ENCODE measurements around the gene SLC25A33.
A peak's percentile ranks its signal among the peaks of the same experiment; 100 is the strongest.

SLC25A33 gene

DNA sequence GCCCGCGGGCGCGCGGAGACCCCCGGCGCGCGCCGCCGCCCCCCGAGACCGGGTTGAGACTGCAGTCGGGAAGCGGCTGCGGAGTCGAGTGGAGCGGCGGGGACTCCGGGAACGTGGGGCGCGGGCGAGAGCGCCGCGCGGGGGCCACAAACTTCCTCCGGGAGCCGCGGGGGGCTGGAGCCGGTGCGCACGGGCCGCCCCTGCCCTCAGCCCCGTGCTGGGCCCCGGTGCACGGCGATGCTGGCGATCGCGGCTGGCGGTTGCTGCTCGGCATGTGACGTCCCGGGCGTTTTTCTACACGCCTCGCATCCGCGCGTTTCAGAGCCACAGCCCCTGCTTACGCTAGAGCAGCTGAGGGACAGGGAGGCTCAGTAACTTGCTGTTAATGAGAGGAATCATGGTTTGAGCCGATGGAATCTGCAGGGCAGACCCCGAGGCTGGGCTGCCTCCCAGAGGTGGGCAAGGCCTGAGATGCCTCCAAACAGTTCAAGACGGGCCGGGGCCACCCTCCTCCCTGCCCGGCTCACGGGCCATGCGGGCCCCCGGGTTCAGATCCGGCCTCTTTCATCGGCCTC lies 50.0 kb downstream of the SLC25A33 start:
- peak; percentile 19 for DNase-seq

DNA sequence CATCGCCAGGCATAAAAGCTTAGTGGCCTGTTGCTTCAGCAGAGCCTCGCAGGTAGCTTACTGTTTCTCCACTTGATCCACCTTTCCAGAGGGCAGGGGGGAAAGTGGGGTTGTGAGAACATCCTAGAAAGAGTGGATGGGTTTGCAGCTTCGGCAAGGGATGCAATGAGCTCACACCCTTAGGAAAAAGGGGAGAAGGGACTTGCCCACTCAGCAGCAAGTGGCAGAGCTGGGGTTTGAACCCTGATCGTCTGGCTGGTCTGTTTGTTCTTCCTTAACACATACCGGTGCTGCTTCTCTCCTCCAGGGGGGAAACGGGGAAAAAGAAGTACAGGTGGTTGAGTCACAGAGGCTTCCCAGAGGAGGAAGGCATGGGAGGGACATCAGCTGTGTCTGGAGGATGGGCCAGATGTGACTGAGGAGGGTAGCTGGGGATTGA lies 50.5 kb downstream of the SLC25A33 start:
- no peak for DNase-seq

- no peak for DNase-seq
Measured at GRCh38 chr1:9590201-9590600, 50.9 kb downstream of the SLC25A33 start.

DNA sequence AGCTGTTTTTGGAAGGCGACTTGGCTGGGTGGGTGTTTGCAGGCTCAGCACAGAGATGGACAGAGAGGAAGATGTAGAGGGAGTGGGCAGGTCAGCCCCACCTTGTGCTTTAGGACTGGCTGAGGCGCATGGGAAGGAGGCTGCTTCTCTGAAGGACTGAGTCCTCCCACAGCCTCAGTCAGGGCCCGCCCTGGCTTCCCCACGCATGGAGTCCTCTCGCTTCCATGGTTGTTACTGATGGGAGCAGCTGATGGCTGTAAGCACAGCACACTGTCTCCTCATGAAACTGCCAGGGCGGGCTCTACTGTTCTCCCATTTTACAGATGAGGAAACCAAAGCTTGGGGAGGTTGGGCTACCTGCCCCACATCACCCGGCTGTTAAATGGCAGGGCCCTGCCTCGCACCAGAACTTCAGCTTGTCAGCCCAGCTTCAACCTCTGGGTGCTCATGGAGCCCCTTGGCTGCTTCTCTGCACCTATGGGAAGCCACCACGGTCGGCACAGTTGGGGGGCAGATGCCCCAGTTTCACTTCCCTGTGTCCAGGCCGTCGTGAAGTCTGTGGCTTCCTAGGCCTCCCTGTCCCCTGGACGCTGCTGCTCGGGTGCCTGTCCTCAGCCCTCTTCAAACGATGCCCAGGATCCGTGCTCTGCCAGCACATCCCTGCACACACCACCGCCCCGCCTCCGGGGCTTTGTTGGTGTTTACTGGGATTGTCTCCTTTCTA lies 51.8 kb downstream of the SLC25A33 start:
- DNase-seq: no peak

GRCh38 chr1:9591669-9592509 lies 52.6 kb downstream of the SLC25A33 start:
- DNase-seq: no peak

DNA sequence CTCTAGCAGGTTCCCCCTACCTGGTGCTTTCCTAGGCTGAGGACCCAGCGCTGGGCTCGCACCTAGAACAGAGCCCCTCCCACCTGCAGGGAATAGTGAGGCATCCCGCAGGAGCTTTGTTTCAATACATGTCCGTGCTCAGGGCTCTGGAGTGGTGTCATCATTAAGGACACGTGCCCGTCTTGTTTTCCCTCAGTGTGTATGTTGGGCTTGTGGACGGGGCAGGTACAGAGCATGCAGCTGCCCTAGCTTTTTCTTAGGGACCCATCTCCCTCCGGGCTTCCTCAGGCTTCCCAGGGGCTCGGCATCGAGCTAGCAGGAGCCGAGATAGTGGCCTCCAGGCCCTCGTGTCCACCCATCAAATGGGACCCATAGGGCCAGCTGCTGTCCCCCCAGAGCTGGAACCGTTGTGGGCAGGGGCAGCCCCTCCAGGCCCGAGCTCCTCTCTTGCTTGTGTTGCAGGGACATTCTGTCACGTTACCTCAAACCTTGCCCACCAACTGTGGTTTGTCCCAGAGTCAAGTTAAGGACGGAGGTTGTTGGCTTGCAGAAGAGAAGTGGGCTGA lies 53.3 kb downstream of the SLC25A33 start:
- no peak for DNase-seq

GRCh38 chr1:9593147-9593491 lies 53.9 kb downstream of the SLC25A33 start:
- DNase-seq: no peak

DNA sequence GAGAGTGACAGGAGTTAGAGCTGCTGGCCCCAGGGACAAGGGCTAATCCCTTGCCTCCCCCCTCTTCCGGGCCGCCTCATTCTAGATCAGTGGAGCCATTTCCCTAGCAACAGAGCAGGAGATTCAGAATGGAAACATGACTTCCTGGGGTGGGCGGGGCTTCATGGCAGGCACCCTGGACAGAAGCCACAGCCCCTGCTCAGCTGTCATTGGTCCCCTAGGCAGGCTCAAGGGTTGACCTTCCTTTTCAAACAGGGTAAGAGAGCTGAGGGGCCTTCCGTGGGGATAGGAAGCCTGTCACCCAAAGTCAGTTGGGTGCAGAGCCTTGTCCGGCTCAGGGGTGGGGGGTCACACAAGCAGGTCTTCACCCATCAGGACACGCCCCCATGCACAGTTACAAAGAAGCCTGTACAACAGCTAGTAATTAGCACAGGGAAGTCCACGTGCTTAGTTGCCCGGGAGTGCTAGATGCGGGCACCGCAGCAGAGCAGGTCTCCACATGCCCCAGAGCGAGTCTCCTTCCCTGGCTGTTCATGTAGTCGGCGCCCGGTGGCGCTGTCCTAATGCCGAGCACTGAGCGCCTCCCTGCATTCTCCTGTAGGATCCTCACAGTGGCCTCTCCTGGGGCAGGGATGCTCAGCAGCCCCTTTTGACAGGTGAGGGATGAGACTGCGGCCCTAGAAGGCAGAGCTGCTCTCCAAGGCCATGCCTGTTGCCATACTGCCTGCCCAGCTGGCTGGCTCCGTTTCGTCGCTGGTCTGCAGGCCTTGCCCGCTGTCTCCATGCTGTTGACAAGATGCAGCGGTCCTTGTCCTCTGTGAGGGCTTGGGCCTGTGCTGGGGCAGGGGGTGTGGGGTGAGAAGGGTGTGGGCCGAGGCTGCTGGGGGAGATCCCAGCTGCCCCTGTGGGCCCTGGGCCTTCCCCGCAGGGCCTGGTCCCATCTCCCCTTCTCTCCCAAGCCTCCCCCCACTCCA lies 54.5 kb downstream of the SLC25A33 start:
- DNase-seq: peak; percentile 80

- no peak for DNase-seq
Measured at GRCh38 chr1:9594471-9595155, 55.3 kb downstream of the SLC25A33 start.

DNA sequence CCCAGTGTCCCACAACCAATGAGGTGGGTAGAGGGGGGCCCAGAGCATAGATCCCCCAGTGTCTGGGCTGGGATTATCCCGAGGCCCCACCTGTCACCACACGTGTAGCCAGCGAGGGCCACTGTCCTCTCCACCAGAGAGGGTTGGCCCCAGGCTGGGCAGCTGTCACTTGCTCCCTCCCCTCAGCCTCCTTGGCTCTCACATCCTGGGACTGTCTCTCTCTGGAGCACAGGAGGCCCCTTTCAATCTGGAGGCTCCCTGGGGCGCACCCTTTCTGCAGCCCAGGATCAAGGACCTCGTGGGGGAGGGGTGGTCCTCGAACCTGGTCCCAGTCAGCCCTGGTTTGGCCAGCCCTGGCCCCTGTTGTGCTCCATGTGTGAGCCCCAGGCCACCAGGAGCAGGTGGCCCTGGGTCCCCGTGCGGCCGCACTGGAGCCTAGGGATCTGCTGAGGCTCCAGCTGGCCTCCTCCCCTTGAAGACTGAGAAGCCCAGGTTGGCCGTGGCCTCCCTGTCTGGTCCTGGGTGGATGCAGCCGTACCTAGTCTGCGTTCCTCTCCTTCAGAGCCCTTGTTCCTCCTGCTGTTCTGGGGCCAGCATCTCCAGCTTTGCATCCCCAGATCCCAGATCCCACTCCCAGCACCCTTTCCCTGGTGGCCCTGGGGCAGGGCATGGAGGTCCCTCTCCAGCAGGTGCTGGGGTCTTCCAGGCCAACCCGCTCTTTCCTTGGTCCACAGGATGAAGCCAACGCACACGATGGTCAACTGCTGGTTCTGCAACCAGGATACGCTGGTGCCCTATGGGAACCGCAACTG lies 56.1 kb downstream of the SLC25A33 start:
- no peak for DNase-seq

DNA sequence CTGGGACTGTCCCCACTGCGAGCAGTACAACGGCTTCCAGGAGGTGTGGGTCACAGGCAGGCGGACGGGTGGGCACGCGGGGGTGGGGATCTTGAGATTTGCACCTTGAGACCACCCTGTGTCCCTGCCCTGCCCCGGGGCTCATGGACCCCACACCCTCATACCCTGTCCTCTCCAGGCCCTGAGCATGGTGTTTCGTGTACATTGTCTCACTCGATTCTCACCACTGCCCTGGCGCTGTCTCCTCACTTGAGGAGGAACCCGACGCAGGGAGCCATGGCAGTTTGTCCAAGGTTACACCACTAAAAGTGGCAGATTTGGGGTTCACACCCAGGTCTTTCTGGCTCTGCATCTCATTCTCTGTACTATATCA lies 56.7 kb downstream of the SLC25A33 start:
- DNase-seq: no peak

DNA sequence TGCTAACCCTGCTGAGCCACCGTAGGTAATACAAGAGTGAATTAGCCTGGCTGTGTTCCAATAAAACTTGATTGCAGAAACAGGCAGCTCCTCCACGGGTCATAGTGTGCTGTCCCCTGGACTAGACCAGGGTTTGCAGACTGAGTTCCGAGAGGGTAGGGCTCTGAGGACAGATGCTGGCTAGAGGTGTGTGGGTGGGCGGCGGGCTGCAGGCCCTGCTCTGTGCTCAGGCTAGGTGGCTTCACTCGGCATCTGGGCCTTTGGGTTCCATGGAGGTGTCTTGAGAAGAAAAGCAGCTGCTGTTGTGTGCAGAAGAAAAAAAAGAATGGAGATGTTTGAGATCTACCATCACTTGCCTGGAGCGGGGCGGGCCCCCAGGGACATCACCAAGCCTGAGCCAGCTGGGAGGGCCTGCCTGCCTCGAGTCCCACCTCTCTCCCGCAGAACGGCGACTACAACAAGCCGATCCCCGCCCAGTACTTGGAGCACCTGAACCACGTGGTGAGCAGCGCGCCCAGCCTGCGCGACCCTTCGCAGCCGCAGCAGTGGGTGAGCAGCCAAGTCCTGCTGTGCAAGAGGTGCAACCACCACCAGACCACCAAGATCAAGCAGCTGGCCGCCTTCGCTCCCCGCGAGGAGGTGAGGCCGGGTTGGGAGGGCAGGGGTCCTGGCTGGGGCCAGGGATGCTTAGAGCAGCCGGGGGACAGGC lies 57.3 kb downstream of the SLC25A33 start:
- DNase-seq: no peak

- no peak for DNase-seq
Measured at GRCh38 chr1:9597361-9598315, 58.4 kb downstream of the SLC25A33 start.

DNA sequence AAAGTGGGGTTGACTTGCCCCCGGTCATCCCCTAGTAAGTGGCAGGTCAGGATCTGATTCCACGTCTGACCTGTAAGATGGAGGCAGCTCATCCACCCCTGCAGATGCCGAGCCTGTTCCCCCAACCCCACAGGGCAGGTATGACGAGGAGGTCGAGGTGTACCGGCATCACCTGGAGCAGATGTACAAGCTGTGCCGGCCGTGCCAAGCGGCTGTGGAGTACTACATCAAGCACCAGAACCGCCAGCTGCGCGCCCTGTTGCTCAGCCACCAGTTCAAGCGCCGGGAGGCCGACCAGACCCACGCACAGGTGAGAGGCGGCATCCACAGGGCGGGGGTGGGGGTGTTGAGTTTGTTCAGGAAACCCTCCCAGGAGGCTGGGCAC lies 59.0 kb downstream of the SLC25A33 start:
- DNase-seq: no peak

GRCh38 chr1:9599741-9600140 lies 60.5 kb downstream of the SLC25A33 start:
- no peak for DNase-seq

GRCh38 chr1:9600861-9601834 lies 61.9 kb downstream of the SLC25A33 start:
- DNase-seq: no peak

Data from fibroblast of skin of scalp (primary cell).